HepG2 (cell line): ENCODE measurements around the gene XPR1. TPM values are rescaled to one million over a fixed set of nuclear protein-coding genes. Genes with fewer than 3 reads are reported as not detected.

Experiments used
- ATAC-seq: fragments of 200-7000 bp; cut with Tn5 transposase; 3 replicates; pipeline ENCODE4 v1.9.1; 2020; ENCODE audit warnings: mild to moderate bottlenecking, moderate library complexity
- BruUV-seq: library from RNA; stranded (reverse); fragments of 400-500 nt; replicated peaks from 2 replicates; lab custom pipeline; 2021; lab: Mats Ljungman, UMichigan
- CTCF ChIA-PET: fragments of 300-600 bp; formaldehyde crosslinking; extraction: SDS; loops from one replicate; lab custom pipeline; 2021; ENCODE audit warnings: low total read pairs, inconsistent platforms, low intra/inter-chr PET ratio; lab: Yijun Ruan, JAX
- POLR2A ChIA-PET: fragments of 350-600 bp; sonication (Branson Sonifier 250); formaldehyde crosslinking; loops from one replicate; lab custom pipeline; 2020; ENCODE audit warnings: antibody characterized with exemption, inconsistent platforms; lab: Yijun Ruan, JAX
- DNase-seq: peaks from one replicate; pipeline ENCODE4 v3.0.0-alpha.2; 2015; ENCODE audit warnings: low spot score
- FAIRE-seq: peaks from 3 replicates; lab custom pipeline; 2011; peaks lifted over from hg19 to GRCh38; lab: Jason Lieb, UNC
- H2AFZ ChIP-seq: one replicate; pipeline ENCODE4 v1.6.1; 2011; ENCODE audit warnings: low read length, inconsistent platforms
- H3K27ac ChIP-seq: fragments of 300-600 bp; 3 replicates; pipeline ENCODE4 v1.8.0; 2011; ENCODE audit warnings: mixed run types, mild to moderate bottlenecking, mixed read lengths, low read length, inconsistent platforms; ENCODE audit not compliant: insufficient read depth; ENCODE audit errors: extremely low read length
- H3K27me3 ChIP-seq, 2 experiments: fragments of 200-600 bp in 1 of 2; 2 replicates in 1 of 2; 3 replicates in 1 of 2; pipeline versions ENCODE4 v1.6.0 to v1.8.0; 2011; ENCODE audit warnings: low read length in 2 of 2, mild to moderate bottlenecking in 2 of 2, moderate library complexity in 2 of 2, inconsistent platforms in 1 of 2; ENCODE audit not compliant: insufficient read depth in 2 of 2, control insufficient read depth in 1 of 2
- H3K36me3 ChIP-seq, 2 experiments: fragments of 200-600 bp in 1 of 2; replicated peaks in 1 of 2; 2 replicates in 1 of 2; 3 replicates in 1 of 2; pipeline versions ENCODE4 v1.5.1 to v1.8.0; 2011; ENCODE audit warnings: low read length in 2 of 2, inconsistent platforms in 1 of 2; ENCODE audit not compliant: insufficient read depth in 2 of 2, control insufficient read depth in 1 of 2
- H3K4me1 ChIP-seq: 2 replicates; pipeline ENCODE4 v1.5.1; 2012; ENCODE audit warnings: low read length, inconsistent platforms; ENCODE audit not compliant: insufficient read depth
- H3K4me2 ChIP-seq: 2 replicates; pipeline ENCODE4 v1.6.0; 2011; ENCODE audit warnings: low read depth, low read length, inconsistent platforms
- H3K4me3 ChIP-seq, 3 experiments: fragments of 200-600 bp in 1 of 3; sonication (generic), shearing (Covaris generic) in 1 of 3; replicated peaks in 1 of 3; 2 replicates each; pipeline ENCODE4 v1.5.1; 2011 to 2016; ENCODE audit warnings: low read length in 3 of 3, inconsistent platforms in 2 of 3, low read depth in 2 of 3, mild to moderate bottlenecking in 2 of 3, control low read depth in 1 of 3, mixed read lengths in 1 of 3; ENCODE audit not compliant: insufficient read depth in 1 of 3
- H3K79me2 ChIP-seq: one replicate; pipeline ENCODE4 v1.6.1; 2011; ENCODE audit warnings: low read length, inconsistent platforms; ENCODE audit not compliant: insufficient read depth
- H3K9ac ChIP-seq: 2 replicates; pipeline ENCODE4 v1.6.0; 2011; ENCODE audit warnings: mild to moderate bottlenecking, low read depth, low read length, inconsistent platforms; ENCODE audit not compliant: insufficient read depth
- H3K9me3 ChIP-seq: 2 replicates; pipeline ENCODE4 v1.5.1; 2012; ENCODE audit warnings: mild to moderate bottlenecking, low read length
- H4K20me1 ChIP-seq: 2 replicates; pipeline ENCODE4 v1.6.0; 2011; ENCODE audit warnings: inconsistent platforms, mild to moderate bottlenecking, low read length, moderate library complexity; ENCODE audit not compliant: insufficient read depth
- CENPX ChIP-seq: sonication (generic); formaldehyde crosslinking; IDR thresholded peaks from 2 replicates; pipeline ENCODE4 v1.9.0; 2021; ENCODE audit warnings: mild to moderate bottlenecking, missing genetic modification reagents, moderate library complexity
- FOSL2 ChIP-seq: sonication (generic); formaldehyde crosslinking; IDR thresholded peaks from 2 replicates; pipeline ENCODE4 v1.4.0; 2020; ENCODE audit warnings: missing genetic modification reagents
- MBNL3 ChIP-seq: fragments of 250-450 bp; sonication (Bioruptor Pico); conservative IDR thresholded peaks from 2 replicates; pipeline ENCODE4 v1.8.0; 2022; ENCODE audit warnings: mild to moderate bottlenecking, inconsistent platforms
- MIXL1 ChIP-seq: IDR thresholded peaks from 2 replicates; pipeline ENCODE4 v1.6.1; 2016
- NCOA1 ChIP-seq: sonication (generic); formaldehyde crosslinking; IDR thresholded peaks from 2 replicates; pipeline ENCODE4 v1.9.0; 2021; ENCODE audit warnings: missing genetic modification reagents
- RBM22 ChIP-seq: fragments of 200-400 bp; formaldehyde crosslinking; optimal IDR thresholded peaks from 2 replicates; pipeline ENCODE3; 2017; ENCODE audit warnings: mild to moderate bottlenecking, low read length, moderate library complexity
- RFXAP ChIP-seq: sonication (generic); formaldehyde crosslinking; IDR thresholded peaks from 2 replicates; pipeline ENCODE4 v1.4.0; 2020; ENCODE audit warnings: missing genetic modification reagents, borderline replicate concordance
- SOX6 ChIP-seq, 2 experiments: fragments of 450-650 bp in 1 of 2; sonication (generic) in 1 of 2; formaldehyde crosslinking in 1 of 2; IDR thresholded peaks; 2 replicates each; pipeline versions ENCODE4 v1.4.0 to v1.6.1; 2017 to 2020; ENCODE audit warnings: antibody characterized with exemption in 1 of 2, mild to moderate bottlenecking in 1 of 2, missing genetic modification reagents in 1 of 2
- STAT5B ChIP-seq: sonication (generic); formaldehyde crosslinking; IDR thresholded peaks from 2 replicates; pipeline ENCODE4 v1.4.0; 2020; ENCODE audit warnings: missing genetic modification reagents
- TBP ChIP-seq: sonication (generic); formaldehyde crosslinking; IDR thresholded peaks from 2 replicates; pipeline ENCODE4 v1.5.0; 2020; ENCODE audit warnings: missing genetic modification reagents
- ZNF562 ChIP-seq: sonication (generic); formaldehyde crosslinking; IDR thresholded peaks from 2 replicates; pipeline ENCODE4 v1.8.0; 2022; ENCODE audit warnings: missing genetic modification reagents, borderline replicate concordance
- ZSCAN30 ChIP-seq: sonication (generic); formaldehyde crosslinking; IDR thresholded peaks from 2 replicates; pipeline ENCODE4 v1.5.0; 2020; ENCODE audit warnings: mild to moderate bottlenecking, missing genetic modification reagents
- WGBS: methylation state at CpG from one replicate; pipeline ENCODE4 v1.1.6; 2017; ENCODE audit warnings: low lambda C conversion rate; 5-methylcytosine and 5-hydroxymethylcytosine counted together
- in situ Hi-C: cut with HindIII; loops from 2 replicates; pipeline ENCODE4 v1.10.0; 2017; ENCODE audit warnings: low pct_unique_long_range_greater_than_20kb; ENCODE audit not compliant: extremely low pct_ligation_motif_present
- intact Hi-C: fragments of 100-400 bp; cut with micrococcal nuclease; formaldehyde crosslinking; loops from one replicate; pipeline ENCODE4 v1.10.0; 2022; ENCODE audit not compliant: unreplicated experiment
- polyA plus RNA-seq, 8 experiments: library from polyadenylated mRNA; depleted of rRNA in 3 of 8; stranded (reverse) in 7 of 8; unstranded in 1 of 8; fragments of >200 nt; fragmentation: Illumina TruSeq in 4 of 8; extraction: Trizol in 4 of 8; gene quantifications; 2 replicates each; pipeline versions ENCODE4 v1.2.1 to v1.2.3, GENCODE V29; 2011 to 2016; ENCODE audit warnings: low read depth in 4 of 8, missing spikeins in 1 of 8, mixed read lengths in 1 of 8; ENCODE audit not compliant: insufficient read depth in 1 of 8
- total RNA-seq, 5 experiments: library from RNA; depleted of rRNA; stranded (reverse); fragments of >200 nt; fragmentation: Illumina TruSeq; extraction: Trizol; gene quantifications; 2 replicates each; pipeline ENCODE4 v1.2.3, GENCODE V29; 2016; ENCODE audit warnings: low read depth in 1 of 5

XPR1 gene
- total and polyA plus RNA-seq, 2 of the 13 experiments (the other 11 are each of a cell fraction or from before 2014, with no cell fraction given), result 22.3 to 23.6 TPM

DNA sequence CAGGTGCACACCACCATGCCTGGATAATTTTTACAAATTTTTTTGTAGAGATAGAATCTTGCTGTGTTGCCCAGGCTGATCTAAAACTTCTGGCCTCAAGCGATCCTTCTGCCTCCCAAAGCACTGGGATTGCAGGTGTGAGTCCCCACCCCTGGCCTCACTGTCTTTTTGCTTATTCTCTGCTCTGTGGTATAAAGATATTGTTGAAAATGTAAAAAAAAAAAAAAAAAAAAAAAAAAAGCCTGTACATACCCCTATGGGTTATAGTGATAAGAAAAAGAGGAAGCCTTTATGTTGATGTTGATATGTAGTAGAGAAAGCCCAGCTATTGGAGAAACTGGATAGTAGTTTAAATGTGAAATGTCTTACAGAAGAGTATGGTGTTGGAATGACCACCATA lies 125.8 kb downstream of the XPR1 start:
- no peak for ATAC-seq
- no peak for DNase-seq
- H3K27me3 ChIP-seq, result no peaks in the 10 kb centered on the region
- intact Hi-C loops (no loop called here), in situ Hi-C loops (no loop called here)
- H3K4me1 ChIP-seq, result no peaks in the 10 kb centered on the region
- no peak overlapping the region for H3K4me3 ChIP-seq
- POLR2A ChIA-PET, result no interaction called here
- no peak overlapping the region for H3K4me2 ChIP-seq
- no TSS peak for BruUV-seq
- H3K36me3 ChIP-seq, result no peaks in the 10 kb centered on the region
- H3K27ac ChIP-seq, result no peak overlapping the region
- TF ChIP-seq ZNF562 (no peak), STAT5B (CRISPR knock-in tag) (no peak), MBNL3 (CRISPR knock-in tag) (no peak), MIXL1 (CRISPR knock-in tag) (no peak), ZSCAN30 (CRISPR knock-in tag) (no peak), SOX6 (IDR thresholded peaks at IDR 0.05) (no peak), SOX6 (CRISPR knock-in tag; IDR thresholded peaks at IDR 0.05) (no peak), RBM22 (no peak)
- no peaks in the 10 kb centered on the region for H3K9me3 ChIP-seq
- H3K79me2 ChIP-seq, result no peaks in the 10 kb centered on the region
- H3K9ac ChIP-seq, result no peak overlapping the region
- WGBS, result 94% methylated on average over 1 of the region's 1 CpG
- CTCF ChIA-PET, result no interaction called here
- no peak for FAIRE-seq
- H2AFZ ChIP-seq, result no peak overlapping the region
- no peaks in the 10 kb centered on the region for H4K20me1 ChIP-seq

DNA sequence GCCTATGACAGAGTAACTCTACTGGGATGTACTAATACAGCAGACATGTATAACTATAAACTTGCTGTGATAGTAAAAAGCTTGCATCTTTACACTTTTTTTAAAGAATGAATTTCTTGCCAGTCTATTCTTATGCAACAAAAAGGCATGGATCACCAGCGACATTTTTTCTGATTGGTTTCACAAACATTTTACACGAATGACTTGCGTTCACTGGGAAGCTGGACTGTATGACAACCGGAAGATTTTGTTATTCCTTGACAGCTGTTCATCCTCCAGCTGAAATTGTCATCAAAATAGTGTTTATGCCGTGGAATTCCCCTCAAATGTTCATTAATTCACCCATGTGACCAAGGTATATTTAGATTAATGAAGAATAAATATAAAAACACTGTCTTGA lies 131.0 kb downstream of the XPR1 start:
- H3K79me2 ChIP-seq, result no peaks in the 10 kb centered on the region
- ChIA-PET CTCF (no interaction called here), POLR2A (no interaction called here)
- no peak overlapping the region for H2AFZ ChIP-seq
- intact Hi-C loops (no loop called here), in situ Hi-C loops (no loop called here)
- H3K4me1 ChIP-seq, result no peaks in the 10 kb centered on the region
- no peak for FAIRE-seq
- no peaks in the 10 kb centered on the region for H3K36me3 ChIP-seq
- no peaks in the 10 kb centered on the region for H4K20me1 ChIP-seq
- no peaks in the 10 kb centered on the region for H3K27me3 ChIP-seq
- H3K9me3 ChIP-seq, result no peaks in the 10 kb centered on the region
- 90% methylated on average over 5 of the region's 5 CpGs for WGBS
- no peak overlapping the region for H3K9ac ChIP-seq
- no peak overlapping the region for H3K4me3 ChIP-seq
- no peak for DNase-seq
- no peak overlapping the region for H3K27ac ChIP-seq
- no TSS peak for BruUV-seq
- H3K4me2 ChIP-seq, result no peak overlapping the region
- ATAC-seq, result no peak
- TF ChIP-seq CENPX (CRISPR knock-in tag), result no peak
- no peak for TF ChIP-seq FOSL2 (CRISPR knock-in tag)
- no peak for TF ChIP-seq TBP
- TF ChIP-seq RFXAP, result no peak
- no peak for TF ChIP-seq ZNF562
- TF ChIP-seq NCOA1 (CRISPR knock-in tag), result no peak
